Measurements from ENCODE around the gene TMEM272.

TMEM272 gene

GRCh38 chr13:51823863-51824262 lies 21.1 kb downstream of the TMEM272 start:
- no peak for DNase-seq

- no peak for DNase-seq
Observed at GRCh38 chr13:51823359-51823758, 21.6 kb downstream of the TMEM272 start.

DNA sequence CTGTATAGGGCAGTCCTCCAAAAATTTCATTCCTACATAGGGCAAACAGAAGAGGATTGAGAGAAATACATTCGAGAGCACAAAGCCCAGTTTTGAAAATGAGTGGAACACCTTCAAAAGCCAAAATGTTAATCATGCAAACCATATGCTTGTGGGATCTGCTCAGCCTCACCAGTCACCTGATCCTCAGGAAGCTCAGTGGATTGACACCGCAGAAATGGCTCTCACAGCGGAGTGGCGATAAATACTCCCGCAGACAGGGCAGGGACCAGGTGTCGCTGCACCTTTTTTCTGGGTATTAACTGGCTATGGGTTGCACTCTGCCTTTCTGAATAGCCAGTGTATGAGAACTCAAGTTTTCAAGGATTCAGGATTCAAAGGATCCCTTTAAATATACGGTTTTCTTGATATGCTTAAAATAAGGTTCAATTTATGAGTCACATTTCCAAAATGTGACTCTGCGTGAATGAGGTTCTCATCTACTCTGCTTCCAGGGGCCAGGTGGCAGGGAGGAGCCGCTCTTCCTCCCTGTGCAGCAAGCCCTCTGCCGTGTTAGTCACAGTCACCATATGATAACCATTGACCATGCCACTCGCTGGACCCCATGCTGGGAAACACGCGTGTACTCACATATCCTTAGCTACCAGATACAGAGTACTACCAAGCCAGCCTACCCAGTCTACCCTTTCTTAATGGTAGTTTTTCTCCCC lies 22.7 kb downstream of the TMEM272 start:
- DNase-seq, result no peak

DNA sequence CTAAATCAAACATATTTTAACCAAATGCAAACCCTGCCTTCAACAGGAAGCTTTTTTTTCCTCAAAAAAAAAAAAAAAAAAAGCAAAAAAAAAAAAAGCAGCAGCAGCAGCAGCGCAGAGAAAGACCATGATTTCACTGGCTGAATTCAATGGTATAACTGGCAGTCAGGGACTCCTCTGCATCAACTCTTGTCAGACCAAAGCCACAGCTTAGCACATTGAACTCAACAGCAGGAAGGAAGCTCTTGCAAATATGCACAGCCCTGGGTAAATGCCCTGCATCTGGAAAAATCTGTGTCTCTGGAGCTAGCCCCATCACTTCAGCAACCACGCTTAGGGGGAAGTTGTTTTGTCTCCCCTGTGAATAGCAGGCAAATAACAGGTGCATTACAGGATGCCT lies 23.4 kb downstream of the TMEM272 start:
- no peak for DNase-seq

GRCh38 chr13:51820016-51820597 lies 24.9 kb downstream of the TMEM272 start:
- no peak for DNase-seq

DNA sequence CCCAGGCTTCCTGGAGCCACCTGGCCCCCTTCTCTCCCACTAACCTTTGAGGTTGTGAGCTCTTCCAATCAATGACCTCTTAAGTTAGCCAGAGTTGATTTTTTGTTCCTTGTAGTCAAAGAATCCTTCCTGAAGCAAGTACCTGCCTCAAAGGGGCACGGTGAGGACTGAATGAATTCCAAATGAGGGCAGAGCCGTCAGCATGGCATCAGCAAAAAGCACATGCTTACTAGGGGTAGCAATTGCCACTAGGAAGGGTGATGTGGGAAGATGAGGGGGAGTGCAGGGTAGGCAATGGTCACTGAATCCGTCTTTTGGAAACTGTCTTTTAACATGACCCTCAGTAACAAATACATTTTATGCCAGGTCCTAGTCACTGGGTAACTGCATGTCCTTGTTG lies 25.4 kb downstream of the TMEM272 start:
- DNase-seq, result no peak

DNA sequence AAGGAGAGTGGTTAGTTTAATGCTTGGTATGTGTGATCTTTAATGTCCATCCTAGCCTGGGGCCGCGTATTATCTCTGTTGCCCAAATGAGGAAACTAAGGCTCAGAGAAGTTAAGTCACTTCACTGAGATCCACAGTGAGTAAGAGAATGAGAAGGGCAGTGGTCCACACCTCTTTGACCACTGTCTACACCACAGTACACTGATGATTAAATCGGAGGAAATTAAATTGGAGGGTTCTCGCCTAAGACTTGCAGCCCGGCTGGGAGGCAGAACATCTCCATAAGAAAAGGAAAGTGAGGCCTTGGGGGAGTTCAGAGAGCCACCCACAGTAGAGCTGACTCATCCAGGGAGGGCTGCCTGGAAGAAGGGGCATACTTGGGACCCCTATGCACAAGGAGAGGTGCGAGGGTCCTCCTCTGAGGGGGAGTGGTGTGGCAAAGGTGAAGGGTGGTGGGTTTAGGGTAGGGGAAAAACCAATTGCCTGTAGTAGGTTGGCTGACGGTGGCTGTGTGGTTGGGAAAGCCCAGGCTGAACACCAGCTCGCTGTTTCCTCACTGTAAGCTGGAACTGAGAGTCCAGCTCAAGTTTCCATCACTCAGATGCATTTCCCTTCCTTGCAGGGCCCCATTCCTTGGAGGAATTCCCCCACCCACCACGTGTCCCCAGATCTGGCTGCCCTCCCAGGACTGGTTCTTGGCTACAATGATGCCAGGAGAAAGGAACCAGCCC lies 26.0 kb downstream of the TMEM272 start:
- DNase-seq, result no peak

DNA sequence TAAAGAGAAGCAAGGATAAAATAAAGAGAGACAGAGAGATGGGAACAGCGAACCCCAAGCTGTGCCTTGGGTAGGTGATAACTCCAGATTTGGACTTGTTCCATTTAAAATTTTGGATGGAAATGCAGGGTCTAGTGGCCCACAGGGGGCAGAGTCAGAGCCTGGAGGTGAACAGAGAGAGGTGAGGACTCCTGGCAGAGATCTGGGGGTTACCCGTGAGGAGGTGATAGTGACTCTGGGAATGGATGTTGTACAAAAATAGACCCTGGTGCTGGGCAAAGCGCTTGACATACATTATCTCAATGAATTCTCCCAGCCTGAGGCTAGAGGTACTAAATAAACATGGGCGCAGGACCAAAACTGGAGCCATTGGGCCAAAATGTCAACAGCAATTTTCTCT lies 26.7 kb downstream of the TMEM272 start:
- DNase-seq, result no peak

GRCh38 chr13:51817717-51818116 lies 27.3 kb downstream of the TMEM272 start:
- no peak for DNase-seq

GRCh38 chr13:51816604-51817249 lies 28.2 kb downstream of the TMEM272 start:
- DNase-seq, result no peak

GRCh38 chr13:51815848-51816247 lies 29.1 kb downstream of the TMEM272 start:
- no peak for DNase-seq

GRCh38 chr13:51814825-51815650 lies 29.9 kb downstream of the TMEM272 start:
- DNase-seq, result peak; percentile 66

GRCh38 chr13:51814071-51814470 lies 30.9 kb downstream of the TMEM272 start:
- DNase-seq, result no peak

- DNase-seq, result no peak
Observed at GRCh38 chr13:51811920-51812451, 33.0 kb downstream of the TMEM272 start.

DNA sequence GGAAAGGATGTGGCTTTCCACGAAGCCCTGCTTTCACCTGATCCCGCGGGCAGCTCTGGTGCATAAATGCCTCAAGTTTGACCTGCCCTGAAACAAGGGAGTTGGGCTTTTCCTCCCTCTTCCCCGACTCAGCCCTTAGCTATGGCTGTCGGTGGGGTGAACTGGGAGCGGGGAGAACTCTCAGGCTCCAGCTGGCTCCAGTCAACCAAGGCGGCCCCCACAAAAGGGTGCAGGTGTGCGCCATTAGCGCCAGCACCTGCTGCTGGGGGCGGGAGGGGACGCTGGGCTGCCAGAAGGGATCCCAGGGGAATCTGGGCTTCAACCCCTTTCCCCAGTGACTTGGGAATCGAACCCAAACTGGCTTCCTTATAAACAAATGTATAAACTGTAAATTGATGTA lies 33.9 kb downstream of the TMEM272 start:
- DNase-seq, result no peak

DNA sequence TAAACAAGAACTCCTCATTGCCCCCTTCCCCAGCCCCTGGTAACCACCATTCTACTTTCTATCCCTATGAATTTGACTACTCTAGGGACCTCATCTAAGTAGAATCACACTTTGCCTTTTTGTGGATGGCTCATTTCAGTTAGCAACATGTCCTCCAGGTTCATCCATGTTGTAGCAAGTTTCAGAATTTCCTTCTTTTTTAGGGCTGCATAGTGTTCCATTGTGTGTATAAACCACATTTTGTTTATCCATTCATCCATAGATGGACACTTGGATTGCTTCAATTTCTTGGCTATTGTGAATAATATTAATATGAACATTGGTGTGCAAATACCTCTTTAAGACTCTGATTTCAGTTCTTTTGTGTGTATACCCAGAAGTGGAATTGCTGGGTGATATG lies 36.2 kb downstream of the TMEM272 start:
- DNase-seq, result no peak

DNA sequence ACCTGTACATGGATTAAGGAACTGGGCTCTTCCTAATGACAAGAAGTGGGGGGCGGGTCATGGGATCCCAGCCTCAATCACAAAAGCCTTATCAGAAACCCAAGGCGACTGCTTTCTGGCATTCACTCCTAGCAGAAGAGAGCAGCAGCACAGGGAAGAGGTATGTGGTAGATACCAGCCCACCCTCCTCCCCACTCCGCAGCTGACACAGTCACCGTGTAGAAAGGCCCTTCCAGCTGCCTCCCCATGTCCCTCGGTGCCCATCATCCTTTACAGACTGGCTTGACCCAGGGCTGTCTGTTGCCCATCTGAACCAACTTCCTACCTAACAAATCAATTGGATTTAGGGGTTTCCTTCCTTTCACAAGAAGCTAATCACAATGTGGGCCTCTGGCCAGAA lies 37.9 kb downstream of the TMEM272 start:
- no peak for DNase-seq

DNA sequence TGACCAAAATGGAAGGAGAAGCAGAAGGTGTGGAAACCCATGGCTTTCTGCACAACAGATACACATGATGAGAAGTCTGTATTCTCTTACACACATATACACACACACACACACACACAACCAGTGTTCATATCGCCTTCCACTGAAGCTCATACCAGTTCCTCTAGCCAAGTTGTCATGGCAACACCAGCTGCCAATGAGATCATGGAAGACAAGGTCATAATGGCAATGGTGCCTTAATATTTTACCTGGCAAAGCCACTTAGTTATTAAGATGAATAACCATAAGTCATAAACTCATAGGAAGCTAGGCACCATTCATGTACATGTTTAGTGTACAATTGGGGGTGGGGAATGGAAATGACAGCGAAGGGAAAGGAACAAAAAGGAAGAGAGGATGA lies 38.4 kb downstream of the TMEM272 start:
- no peak for DNase-seq

- DNase-seq, result no peak
Observed at GRCh38 chr13:51805925-51806324, 39.1 kb downstream of the TMEM272 start.

DNA sequence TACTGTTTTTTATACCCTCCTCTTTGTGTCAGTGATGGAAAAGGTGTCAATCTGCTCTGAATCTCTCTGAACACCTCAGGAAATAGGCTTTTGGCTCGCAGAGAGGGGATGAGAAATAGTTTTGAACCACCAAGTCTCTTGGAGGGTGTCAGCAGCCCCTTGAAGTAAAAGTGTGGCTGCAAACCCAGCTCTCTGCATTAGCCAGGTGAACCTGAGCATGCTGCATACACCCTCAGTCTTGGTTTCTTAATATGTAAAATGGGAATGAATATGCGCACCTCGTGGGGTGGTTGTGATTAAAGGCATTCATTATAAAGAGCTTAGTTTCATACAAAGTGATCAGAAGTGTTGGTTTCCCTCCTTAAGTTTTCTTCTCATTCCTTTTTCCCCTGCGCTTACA lies 39.7 kb downstream of the TMEM272 start:
- no peak for DNase-seq

DNA sequence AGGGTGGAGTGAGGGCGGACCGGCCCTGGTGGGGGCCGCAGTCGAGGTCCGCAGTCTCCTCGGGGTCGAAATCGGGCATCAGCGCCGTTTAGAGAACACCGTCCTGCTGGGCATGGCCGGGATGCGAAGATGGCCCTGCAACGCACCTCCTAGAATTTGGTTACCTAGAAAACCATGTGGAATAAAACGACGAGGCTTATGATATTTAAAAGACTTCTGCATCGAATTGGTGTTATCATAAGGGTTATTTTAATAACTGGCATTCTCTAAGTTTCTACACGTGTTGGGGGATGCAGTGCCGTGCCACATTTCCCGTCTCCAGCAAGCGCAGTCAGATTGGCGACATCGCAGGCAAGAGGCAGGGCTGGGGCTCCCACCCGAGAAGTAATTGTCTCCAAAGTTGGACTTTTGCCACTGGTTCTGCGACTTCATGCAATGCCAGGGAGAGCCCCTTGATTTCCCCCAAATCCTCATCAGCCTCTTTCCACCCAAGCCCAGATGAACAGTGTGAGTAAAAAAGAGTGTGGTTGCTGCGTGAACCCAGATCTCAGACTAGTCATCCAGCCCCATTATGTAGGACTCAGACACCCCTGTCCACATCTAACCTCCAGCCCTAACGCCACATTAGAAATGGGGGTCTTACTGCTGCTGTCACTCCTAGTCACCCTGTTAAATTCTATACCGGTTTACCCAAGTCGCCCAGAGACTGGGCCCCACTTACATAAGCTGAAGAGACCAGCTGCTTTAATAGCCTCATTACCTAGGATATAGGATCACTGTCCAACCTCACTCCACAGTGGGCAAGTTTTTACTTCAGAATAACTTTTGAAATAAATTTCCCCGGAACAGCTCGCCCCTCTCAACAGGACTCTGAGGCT lies 40.4 kb downstream of the TMEM272 start:
- no peak for DNase-seq
